Adrenal gland (tissue), 5 donors: ENCODE data around the gene NELFE.

Source experiments
- CTCF ChIP-seq, 6 experiments: fragments of 450-650 bp in 4 of 6; fragments of 200-600 bp in 2 of 6; sonication (generic) in 1 of 6; IDR thresholded peaks; 1 replicate in 5 of 6; 2 replicates in 1 of 6; pipeline versions ENCODE4 v1.5.1 to v1.8.0; 2016 to 2021; ENCODE audit warnings: antibody characterized with exemption in 6 of 6, mild to moderate bottlenecking in 2 of 6, moderate library complexity in 1 of 6
- POLR2A ChIP-seq, 2 donors: fragments of 450-650 bp; IDR thresholded peaks; one replicate each; pipeline ENCODE4 v1.6.1; 2017; ENCODE audit warnings: antibody characterized with exemption in 2 of 2, mild to moderate bottlenecking in 2 of 2, moderate library complexity in 1 of 2
- donor health status: DM: no; HTN: no; CAD: no.

GRCh38 chr6:31920811-31921210 lies 38.0 kb downstream of the NELFE start:
- TF ChIP-seq CTCF (IDR thresholded peaks at IDR 0.05) (no peak), POLR2A (IDR thresholded peaks at IDR 0.05) (no peak)
